Measurements from ENCODE around the gene EIF3L.

The EIF3L gene

DNA sequence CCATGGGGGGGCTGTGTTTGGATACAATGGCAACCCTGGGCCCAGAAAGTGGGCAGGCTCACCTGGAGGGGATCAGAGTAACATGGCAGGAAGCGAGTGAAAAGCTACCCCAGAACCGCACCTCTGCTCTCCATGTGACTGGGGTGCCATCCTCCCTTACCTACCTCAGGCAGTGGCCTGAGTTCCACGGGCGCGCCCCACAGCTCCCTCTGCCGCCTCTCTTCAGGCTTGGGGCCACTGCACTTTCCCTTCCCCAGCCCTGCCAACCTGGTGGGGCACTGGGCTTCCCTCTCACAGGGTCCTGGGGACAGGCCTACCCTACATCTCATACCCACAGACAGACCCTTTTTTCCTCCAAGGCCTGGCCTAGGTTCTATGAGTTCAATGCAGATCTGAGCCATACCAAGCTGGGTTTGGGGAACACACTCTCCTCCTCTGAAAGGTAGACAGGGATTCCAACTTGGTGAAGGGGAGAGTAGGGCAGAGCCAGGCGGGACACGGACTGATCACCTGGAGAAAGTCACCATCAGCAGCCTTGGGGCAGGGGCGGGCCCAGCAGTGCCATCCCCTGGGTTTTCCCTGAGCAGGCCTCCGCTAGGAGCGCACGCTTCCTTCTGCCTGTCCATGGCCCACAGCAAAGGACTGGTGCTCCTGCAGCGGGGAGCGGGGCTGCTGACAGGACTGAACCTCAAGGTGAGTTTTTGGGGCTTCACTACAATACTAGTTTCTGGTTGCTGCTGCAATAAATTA is 19.0 kb upstream of the EIF3L start:
- no peak for DNase-seq (ENCODE audit: low read depth)
- H3K4me3 ChIP-seq (ENCODE audit: low read depth, low read length) = no peak overlapping the region
- TF ChIP-seq, protein P1, sequence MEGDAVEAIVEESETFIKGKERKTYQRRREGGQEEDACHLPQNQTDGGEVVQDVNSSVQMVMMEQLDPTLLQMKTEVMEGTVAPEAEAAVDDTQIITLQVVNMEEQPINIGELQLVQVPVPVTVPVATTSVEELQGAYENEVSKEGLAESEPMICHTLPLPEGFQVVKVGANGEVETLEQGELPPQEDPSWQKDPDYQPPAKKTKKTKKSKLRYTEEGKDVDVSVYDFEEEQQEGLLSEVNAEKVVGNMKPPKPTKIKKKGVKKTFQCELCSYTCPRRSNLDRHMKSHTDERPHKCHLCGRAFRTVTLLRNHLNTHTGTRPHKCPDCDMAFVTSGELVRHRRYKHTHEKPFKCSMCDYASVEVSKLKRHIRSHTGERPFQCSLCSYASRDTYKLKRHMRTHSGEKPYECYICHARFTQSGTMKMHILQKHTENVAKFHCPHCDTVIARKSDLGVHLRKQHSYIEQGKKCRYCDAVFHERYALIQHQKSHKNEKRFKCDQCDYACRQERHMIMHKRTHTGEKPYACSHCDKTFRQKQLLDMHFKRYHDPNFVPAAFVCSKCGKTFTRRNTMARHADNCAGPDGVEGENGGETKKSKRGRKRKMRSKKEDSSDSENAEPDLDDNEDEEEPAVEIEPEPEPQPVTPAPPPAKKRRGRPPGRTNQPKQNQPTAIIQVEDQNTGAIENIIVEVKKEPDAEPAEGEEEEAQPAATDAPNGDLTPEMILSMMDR (IDR thresholded peaks at IDR 0.05; ENCODE audit: low read depth, low read length) = no peak
- TF ChIP-seq POLR2A (IDR thresholded peaks at IDR 0.05; ENCODE audit: extremely low read depth, insufficient read length) = no peak
- TF ChIP-seq, protein P2, sequence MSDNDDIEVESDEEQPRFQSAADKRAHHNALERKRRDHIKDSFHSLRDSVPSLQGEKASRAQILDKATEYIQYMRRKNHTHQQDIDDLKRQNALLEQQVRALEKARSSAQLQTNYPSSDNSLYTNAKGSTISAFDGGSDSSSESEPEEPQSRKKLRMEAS (IDR thresholded peaks at IDR 0.05; ENCODE audit: low read depth, low read length) = no peak

DNA sequence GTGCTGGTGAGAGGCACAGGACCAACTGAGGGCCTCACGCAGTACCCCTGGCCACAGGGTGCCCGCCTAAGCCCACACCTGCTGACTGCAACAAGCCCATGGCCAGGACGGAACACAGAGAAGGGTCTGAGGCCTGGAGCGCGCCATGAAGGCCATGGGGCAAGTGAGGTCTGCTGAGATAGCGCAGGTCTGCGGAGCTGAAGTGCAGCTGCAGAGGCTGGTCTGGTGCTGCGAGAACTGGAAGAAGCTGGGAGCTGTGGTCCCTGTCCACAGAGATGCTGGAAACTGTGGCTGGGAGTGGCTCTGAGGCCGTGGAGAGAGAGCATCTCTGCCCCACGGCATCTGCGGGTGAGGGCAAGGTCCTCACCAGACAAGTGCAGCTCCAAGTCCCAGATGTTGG is 17.7 kb upstream of the EIF3L start:
- DNase-seq (ENCODE audit: low read depth) = no peak
- TF ChIP-seq, protein P1 (IDR thresholded peaks at IDR 0.05; ENCODE audit: low read depth, low read length) = no peak
- TF ChIP-seq POLR2A (IDR thresholded peaks at IDR 0.05; ENCODE audit: extremely low read depth, insufficient read length) (no peak), MYC (IDR thresholded peaks at IDR 0.05; ENCODE audit: low read depth, low read length) (no peak)
- TF ChIP-seq, protein P2 (IDR thresholded peaks at IDR 0.05; ENCODE audit: low read depth, low read length) = no peak
- H3K4me3 ChIP-seq (ENCODE audit: low read depth, low read length) = no peak overlapping the region

GRCh38 chr22:37832022-37832857 is 17.0 kb upstream of the EIF3L start:
- no peak for DNase-seq (ENCODE audit: low read depth)
- no peak overlapping the region for H3K4me3 ChIP-seq (ENCODE audit: low read depth, low read length)
- TF ChIP-seq, protein P2 (IDR thresholded peaks at IDR 0.05; ENCODE audit: low read depth, low read length) = no peak
- TF ChIP-seq, protein P1 (IDR thresholded peaks at IDR 0.05; ENCODE audit: low read depth, low read length) = no peak
- TF ChIP-seq MYC (IDR thresholded peaks at IDR 0.05; ENCODE audit: low read depth, low read length) = no peak
- no peak for TF ChIP-seq POLR2A (IDR thresholded peaks at IDR 0.05; ENCODE audit: extremely low read depth, insufficient read length)

DNA sequence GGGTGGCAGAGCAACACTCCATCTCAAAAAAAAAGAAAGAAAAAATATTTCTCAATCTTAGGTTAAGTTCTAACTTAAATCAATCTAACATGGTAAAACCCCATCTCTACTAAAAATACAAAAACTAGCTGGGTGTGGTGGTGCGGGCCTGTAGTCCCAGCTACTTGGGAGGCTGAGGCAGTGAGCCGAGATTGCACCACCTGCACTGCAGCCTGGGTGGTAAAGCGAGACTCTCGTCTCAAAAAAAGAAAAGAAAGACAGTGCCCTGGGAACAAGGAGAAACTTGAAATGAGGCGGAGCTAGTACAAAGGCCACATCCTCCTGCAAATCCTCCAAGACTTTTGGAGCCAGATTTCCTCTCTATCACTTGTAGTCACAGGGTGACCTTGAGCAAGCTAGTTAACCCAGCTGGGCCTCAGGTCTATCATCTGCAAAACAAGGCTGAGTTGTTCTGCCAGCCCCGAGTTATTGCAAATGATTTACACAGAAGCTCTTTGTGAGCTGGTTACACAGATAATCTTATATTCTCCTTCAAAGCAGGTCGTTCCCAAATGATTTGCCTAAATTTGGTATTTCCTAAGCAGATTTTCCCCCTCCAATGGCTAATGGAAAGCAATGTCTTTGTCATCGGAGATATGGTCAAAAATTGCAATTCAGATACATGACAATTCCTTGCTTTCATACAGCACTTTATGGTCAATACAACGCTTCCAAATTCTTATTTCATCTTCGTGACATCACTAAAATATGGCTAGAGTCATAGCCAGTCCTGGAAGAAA is 7.0 kb upstream of the EIF3L start:
- H3K4me3 ChIP-seq (ENCODE audit: low read depth, low read length) = no peak overlapping the region
- DNase-seq (ENCODE audit: low read depth) = peak; percentile 16
- TF ChIP-seq, protein P1 (IDR thresholded peaks at IDR 0.05; ENCODE audit: low read depth, low read length) = no peak
- TF ChIP-seq POLR2A (IDR thresholded peaks at IDR 0.05; ENCODE audit: extremely low read depth, insufficient read length) = no peak
- TF ChIP-seq MYC (IDR thresholded peaks at IDR 0.05; ENCODE audit: low read depth, low read length) = no peak
- TF ChIP-seq, protein P2 (IDR thresholded peaks at IDR 0.05; ENCODE audit: low read depth, low read length) = no peak

DNA sequence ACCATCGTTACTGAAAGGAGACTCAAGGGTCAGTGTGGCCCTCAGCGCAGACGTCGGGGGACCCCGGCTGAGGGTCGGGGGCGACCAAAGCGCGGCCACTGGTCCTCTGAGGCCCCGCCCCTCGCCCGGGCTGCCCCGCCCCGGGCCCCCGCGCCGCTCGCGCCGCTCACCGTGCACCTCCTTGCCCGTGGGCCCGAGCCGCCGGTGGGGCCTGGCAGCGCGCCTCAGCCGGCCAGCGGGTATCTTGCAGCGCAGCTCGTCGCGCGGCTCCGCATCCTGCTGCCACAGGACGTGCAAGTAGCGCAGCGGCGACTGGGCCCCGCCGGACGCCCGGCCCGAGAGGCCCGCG is 5.5 kb upstream of the EIF3L start:
- DNase-seq (ENCODE audit: low read depth) = no peak
- H3K4me3 ChIP-seq (ENCODE audit: low read depth, low read length) = peak overlapping the region; percentile 89
- no peak for TF ChIP-seq MYC (IDR thresholded peaks at IDR 0.05; ENCODE audit: low read depth, low read length)
- TF ChIP-seq, protein P1 (IDR thresholded peaks at IDR 0.05; ENCODE audit: low read depth, low read length) = no peak
- no peak for TF ChIP-seq POLR2A (IDR thresholded peaks at IDR 0.05; ENCODE audit: extremely low read depth, insufficient read length)
- TF ChIP-seq, protein P2 (IDR thresholded peaks at IDR 0.05; ENCODE audit: low read depth, low read length) = no peak

Data from NB4 (cell line).